Gastrocnemius medialis (tissue), 4 donors: Measurements from ENCODE around the gene RASL12.

Source experiments
- CTCF ChIP-seq, 5 experiments: fragments of 450-650 bp in 3 of 5; fragments of 200-600 bp in 2 of 5; sonication (generic) in 2 of 5; IDR thresholded peaks in 4 of 5; conservative IDR thresholded peaks in 1 of 5; 1 replicate in 4 of 5; 2 replicates in 1 of 5; pipeline ENCODE4 v1.5.1; 2016 to 2019; ENCODE audit warnings: antibody characterized with exemption in 5 of 5, mild to moderate bottlenecking in 3 of 5, moderate library complexity in 3 of 5
- POLR2A ChIP-seq, 2 donors: fragments of 450-650 bp; IDR thresholded peaks; one replicate each; pipeline ENCODE4 v1.6.1; 2017; ENCODE audit warnings: antibody characterized with exemption in 2 of 2, mild to moderate bottlenecking in 2 of 2, moderate library complexity in 2 of 2

GRCh38 chr15:65056106-65056505 is 11.7 kb downstream of the RASL12 start:
- TF ChIP-seq CTCF (IDR thresholded peaks at IDR 0.05 in 4 of 5, conservative IDR thresholded peaks at IDR 0.05 in 1 of 5) (no peak), POLR2A (IDR thresholded peaks at IDR 0.05) (no peak)
